ENCODE measurements around the gene ZNF385C.

GRCh38 chr17:41982026-41982760, 116.1 kb downstream of the ZNF385C start:
- TF ChIP-seq CTCF (conservative IDR thresholded peaks at IDR 0.05): no peak
- TF ChIP-seq EZH2 (IDR thresholded peaks at IDR 0.05; ENCODE audit: low read depth): no peak

Measured in PC-9 (cell line).